Spleen (tissue), 7 donors: ENCODE results near the gene RTTN.
"Not testable (repeated sequence)": the region's sequence is repeated elsewhere in the genome, so short reads cannot be mapped to it uniquely, and the experiment has no call there.

Source experiments
- POLR2A ChIP-seq, 3 donors: fragments of 450-650 bp; IDR thresholded peaks; one replicate each; pipeline ENCODE4 v1.5.1; 2017; ENCODE audit warnings: antibody characterized with exemption in 3 of 3, mild to moderate bottlenecking in 1 of 3
- POLR2AphosphoS5 ChIP-seq, 3 donors: sonication (generic); formaldehyde crosslinking; IDR thresholded peaks; one replicate each; pipeline ENCODE4 v1.5.1; 2017; ENCODE audit warnings: antibody characterized with exemption in 3 of 3
- TF ChIP-seq, protein P1 (sequence below), 11 experiments: fragments of 200-600 bp in 7 of 11; fragments of 450-650 bp in 4 of 11; sonication (generic) in 4 of 11; IDR thresholded peaks in 8 of 11; conservative IDR thresholded peaks in 3 of 11; 1 replicate in 7 of 11; 2 replicates in 4 of 11; pipeline versions ENCODE4 v1.4.0 to v1.8.0; 2016 to 2021; ENCODE audit warnings: antibody characterized with exemption in 11 of 11, inconsistent platforms in 4 of 11, mild to moderate bottlenecking in 1 of 11
- donor health status: DM: no; HTN: no; CAD: no; lungs with moderate emphysema.
- donor health status: DM: no; HTN: no; CAD: no.
- donor health status: DM: no; HTN: no; CAD: no.

DNA sequence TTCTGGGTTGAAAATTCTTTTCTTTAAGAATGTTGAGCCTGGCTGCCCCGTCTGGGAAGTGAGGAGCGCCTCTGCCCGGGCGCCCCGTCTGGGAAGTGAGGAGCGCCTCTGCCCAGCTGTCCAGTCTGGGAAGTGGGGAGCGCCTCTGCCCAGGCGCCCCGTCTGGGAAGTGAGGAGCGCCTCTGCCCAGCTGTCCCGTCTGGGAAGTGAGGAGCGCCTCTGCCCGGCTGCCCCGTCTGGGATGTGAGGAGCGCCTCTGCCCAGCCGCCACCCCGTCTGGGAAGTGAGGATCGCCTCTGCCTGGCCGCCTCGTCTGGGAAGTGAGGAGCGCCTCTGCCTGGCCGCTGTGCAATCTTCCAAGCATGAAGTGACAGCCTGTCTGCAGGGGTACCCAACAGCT is 102.6 kb downstream of the RTTN start:
- TF ChIP-seq, protein P1, sequence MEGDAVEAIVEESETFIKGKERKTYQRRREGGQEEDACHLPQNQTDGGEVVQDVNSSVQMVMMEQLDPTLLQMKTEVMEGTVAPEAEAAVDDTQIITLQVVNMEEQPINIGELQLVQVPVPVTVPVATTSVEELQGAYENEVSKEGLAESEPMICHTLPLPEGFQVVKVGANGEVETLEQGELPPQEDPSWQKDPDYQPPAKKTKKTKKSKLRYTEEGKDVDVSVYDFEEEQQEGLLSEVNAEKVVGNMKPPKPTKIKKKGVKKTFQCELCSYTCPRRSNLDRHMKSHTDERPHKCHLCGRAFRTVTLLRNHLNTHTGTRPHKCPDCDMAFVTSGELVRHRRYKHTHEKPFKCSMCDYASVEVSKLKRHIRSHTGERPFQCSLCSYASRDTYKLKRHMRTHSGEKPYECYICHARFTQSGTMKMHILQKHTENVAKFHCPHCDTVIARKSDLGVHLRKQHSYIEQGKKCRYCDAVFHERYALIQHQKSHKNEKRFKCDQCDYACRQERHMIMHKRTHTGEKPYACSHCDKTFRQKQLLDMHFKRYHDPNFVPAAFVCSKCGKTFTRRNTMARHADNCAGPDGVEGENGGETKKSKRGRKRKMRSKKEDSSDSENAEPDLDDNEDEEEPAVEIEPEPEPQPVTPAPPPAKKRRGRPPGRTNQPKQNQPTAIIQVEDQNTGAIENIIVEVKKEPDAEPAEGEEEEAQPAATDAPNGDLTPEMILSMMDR (IDR thresholded peaks at IDR 0.05 in 8 of 11, conservative IDR thresholded peaks at IDR 0.05 in 3 of 11): not testable (repeated sequence)
- not testable (repeated sequence) for TF ChIP-seq POLR2A, POLR2AphosphoS5 (IDR thresholded peaks at IDR 0.05)
